GM18858 (cell line): ENCODE data around the gene ANKS1B.

Source experiments
- ATAC-seq: cut with Tn5 transposase; IDR thresholded peaks from one replicate; pipeline ENCODE4 v1.9.1; 2021; ENCODE audit not compliant: unreplicated experiment

ANKS1B gene

DNA sequence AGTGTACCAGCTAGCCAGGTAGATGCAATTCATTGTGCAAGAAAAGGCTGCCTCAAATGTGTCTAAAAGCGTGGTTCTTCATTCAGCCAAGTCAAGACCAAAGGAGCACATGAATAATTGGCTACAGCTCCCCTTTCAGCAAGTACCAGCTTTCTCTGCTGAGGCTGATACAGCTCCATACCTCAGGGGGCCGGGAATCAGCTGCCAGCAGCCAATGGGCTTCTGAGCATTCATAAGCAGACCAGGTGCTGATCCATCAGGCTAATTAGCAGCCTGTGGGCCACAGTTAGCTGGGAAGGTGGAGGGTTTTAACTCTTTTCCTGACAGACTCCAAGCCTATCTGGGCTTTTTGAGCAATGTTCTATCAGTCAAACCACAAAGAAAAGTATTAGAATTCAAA, 1075.0 kb downstream of the ANKS1B start:
- ATAC-seq = no peak

DNA sequence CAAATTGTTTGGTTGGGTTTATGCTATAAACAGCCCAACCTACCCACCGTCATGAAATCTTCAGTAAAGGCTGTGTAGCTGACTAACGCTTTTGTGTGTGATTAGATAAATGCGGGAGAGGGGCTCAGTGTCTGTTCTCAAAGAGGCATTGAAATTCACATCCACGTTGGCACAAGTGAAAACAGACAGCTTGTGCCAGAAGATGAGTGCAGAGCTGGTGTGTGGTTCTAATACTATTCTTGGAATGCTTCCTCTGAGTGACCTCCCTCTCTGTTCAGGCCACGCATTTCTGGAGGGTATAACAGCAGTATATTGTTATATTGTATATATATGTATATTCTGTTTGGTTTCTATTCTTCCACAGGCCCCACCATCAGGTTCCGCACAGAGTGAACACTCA, 1075.9 kb downstream of the ANKS1B start:
- no peak for ATAC-seq

GRCh38 chr12:98903875-98904274, 1080.9 kb downstream of the ANKS1B start:
- no peak for ATAC-seq

- ATAC-seq = no peak
These were observed 1083.5 kb downstream of the ANKS1B start for GRCh38 chr12:98901189-98901588.

DNA sequence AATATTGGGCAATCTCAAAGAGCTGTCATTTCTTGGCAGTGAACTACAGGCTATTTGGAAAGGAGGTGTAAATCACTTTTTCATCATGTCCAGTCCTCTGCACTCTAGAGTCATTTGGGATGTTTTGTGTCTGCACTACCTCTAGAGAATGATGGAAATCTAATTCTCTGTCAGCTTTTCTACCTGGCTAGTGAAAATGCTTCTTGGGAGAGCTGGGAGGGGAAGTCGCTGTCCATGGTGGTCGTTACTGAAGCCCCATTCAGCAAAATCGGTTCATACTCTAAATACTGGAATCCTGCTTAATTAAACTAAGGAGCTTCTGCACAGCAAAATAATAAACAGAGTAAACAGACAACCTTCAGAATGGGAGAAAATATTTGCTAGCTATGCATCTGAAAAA, 1087.8 kb downstream of the ANKS1B start:
- ATAC-seq = no peak

DNA sequence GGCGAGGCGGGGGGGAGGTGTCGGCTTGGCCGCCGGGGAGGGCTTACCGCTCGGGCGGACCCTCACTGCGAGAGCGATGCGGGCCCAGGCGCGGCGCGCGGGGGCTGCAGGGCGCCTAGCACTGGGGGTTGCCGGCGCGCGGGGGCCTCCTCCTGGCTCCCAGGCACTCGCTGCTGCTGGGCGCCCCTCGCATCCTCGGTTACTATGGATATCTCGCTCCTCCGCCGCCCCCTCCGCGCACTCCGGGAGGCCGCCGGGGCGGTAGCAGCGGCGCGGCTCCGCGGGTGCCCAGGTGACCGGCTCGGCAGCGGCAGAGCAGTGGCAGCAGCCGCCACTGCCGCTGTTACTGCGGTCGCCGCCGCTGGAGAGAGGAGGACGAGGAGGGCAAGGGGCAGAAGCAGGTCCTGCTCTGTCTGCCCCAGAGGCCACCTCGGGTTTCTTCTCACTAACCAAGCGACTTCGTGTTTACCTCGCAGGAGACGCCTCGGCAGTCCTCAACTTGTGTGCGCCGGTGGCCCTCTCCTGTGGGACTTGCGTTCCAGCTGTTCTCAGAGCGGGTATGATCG, 1089.6 kb downstream of the ANKS1B start:
- ATAC-seq = no peak

GRCh38 chr12:98894412-98895085, 1090.2 kb downstream of the ANKS1B start:
- no peak for ATAC-seq

- no peak for ATAC-seq
These were observed 1090.9 kb downstream of the ANKS1B start for GRCh38 chr12:98893675-98894411.

DNA sequence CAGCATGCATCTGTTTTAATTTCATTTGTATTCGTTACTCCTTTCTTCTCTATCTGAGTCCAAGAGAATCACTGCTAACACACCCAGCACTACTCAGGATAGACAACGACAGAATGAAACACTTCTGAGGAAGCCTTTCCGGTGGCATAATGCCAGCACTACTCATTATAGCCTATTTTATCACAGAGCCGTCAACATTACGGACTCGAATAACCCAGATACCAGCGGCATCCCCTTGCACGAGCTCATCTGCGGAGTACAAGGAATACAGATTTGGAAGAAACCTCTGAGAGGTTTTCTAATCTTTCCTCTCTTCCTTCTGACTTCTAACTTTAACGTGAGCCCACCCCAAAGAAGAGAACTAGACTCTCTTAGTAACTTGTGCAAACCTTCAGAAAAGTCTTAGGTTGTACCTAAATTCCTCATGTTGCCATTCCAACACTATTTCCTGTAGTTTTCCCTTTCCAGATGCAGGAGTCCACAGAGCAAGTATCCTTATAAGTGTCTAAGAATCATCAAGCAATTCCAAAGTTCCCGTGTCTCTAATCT, 1091.5 kb downstream of the ANKS1B start:
- no peak for ATAC-seq

GRCh38 chr12:98885778-98886177, 1099.0 kb downstream of the ANKS1B start:
- no peak for ATAC-seq

GRCh38 chr12:98883231-98883630, 1101.5 kb downstream of the ANKS1B start:
- ATAC-seq = no peak

DNA sequence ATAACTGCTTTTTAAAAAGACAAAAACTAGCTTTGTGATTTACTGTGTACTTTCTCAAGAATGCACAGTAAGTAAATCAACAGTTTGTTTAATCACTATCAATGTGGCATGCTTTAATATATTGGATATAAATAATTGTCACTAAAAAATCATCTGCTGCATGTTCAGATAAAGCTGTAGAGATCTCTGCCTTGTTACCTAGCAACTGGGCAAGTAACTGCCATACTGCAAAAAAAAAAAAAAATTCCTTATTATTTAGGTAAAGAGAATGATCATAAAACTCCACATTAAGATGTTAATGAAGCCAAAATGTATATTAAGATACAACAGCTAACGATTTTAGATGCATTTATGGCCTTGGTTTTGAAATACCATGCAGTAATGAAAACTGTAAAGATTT, 1102.2 kb downstream of the ANKS1B start:
- ATAC-seq = no peak

- no peak for ATAC-seq
These were observed 1111.0 kb downstream of the ANKS1B start for GRCh38 chr12:98873776-98874175.

- ATAC-seq = no peak
These were observed 1114.2 kb downstream of the ANKS1B start for GRCh38 chr12:98870504-98870903.

- ATAC-seq = no peak
These were observed 1114.7 kb downstream of the ANKS1B start for GRCh38 chr12:98869886-98870503.

DNA sequence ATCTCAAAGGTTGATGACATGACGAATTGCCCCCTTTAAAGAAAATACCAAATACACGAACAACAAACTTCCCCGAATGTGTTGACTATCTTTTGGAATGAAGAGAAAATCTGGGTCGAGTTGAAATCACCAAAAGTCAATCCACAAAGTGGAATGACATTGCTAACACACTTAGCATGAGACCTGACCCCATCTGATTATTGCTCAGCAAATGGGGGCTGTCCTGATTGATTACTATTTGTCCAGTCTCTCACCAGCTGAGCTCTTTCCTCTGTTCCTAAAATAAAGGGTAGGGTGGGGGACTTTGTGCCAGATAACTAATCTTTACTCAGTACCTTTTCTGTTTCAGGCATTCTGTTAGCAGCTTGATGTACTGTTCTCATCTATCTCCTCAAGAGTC, 1116.2 kb downstream of the ANKS1B start:
- ATAC-seq = no peak

DNA sequence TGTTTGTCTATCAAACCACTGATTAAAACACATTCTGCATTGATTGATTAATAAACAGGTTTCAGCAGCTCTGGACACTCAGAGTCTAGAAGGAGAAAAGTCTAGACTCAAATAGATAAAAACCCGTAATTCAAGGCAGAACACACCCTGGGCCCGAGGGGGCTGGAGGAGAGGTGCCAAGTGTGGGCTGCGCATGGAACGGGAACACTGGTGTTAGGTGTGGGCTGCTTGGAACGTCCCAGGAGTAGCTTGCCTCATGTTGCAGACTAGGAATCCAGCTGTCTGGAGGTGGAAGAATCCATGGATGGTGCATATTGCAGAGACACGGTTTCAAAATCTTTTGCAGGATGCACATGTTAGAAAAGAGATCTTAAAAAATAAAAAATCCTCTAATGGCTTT, 1116.7 kb downstream of the ANKS1B start:
- no peak for ATAC-seq

DNA sequence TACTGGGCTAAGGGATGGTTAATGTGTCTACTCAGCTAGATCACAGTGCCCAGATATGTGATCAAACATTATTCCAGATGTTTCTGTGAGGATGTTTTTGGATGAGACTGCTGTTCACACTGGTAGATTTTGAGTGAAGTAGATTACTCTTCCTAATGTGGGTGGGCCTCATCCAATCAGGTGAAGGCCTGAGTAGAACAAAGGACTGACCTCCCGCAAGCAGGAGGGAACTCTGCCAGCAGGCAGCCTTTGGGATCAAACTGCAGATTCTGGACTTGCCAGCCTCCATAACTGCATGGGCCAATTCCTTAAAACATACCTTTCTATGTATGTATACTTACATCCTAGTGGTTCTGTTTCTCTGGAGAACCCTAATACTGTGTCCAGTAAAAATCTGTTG, 1120.4 kb downstream of the ANKS1B start:
- ATAC-seq = no peak

- ATAC-seq = no peak
These were observed 1121.6 kb downstream of the ANKS1B start for GRCh38 chr12:98863167-98863566.

DNA sequence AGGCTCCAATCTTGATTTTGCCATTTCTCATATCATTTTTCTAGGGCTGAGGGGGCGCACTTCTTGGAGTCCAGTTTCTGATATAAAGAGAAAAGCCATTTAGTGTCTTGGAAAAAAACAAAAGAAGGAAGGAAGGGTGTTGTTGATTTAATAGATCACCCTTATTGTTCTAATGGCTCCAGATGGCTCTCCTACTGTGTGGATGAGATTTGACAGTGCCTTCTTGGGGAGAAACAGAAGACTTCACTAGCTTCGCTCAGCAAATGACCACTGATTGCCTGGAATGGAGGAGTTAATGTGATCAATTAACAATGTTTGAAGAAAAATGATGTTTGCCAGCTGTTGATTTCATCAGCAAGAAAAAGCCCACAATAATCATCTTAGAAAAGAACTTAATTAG, 1123.5 kb downstream of the ANKS1B start:
- ATAC-seq = no peak

DNA sequence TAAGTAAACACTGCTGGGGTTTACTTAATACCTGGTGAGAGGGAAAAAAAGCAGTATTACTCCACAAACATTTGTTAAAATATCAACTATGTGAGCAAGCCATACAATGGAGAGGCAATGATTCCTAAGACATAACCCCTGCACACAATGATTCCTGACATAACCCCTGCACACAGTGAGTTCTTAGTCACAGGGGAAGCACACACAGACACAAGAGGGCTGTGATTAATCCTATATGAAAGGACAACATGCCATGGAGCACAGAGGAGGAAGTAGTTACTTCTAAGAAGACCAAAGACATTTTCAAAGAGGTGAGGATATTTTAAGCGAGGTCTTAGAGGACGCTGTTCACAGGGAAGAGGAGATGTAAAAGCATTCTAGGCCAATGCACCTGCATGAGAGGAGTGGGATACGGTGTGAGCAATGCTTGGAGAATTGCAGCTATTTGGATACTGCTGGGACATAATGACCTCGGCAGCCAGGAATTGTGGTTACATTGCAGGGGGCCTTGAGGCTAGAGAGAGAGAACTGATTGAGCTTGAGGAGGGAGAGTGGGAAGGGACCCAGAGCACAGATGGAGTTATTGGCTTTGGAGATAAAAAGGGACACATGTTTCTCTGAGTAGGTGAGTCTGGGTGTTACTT, 1127.7 kb downstream of the ANKS1B start:
- no peak for ATAC-seq
